H1 (cell line): Measurements from ENCODE around the gene PIEZO1. TPM values are rescaled to one million over a fixed set of nuclear protein-coding genes. Genes with fewer than 3 reads are reported as not detected.

Source experiments
- SIN3A ChIP-seq, 2 experiments: IDR thresholded peaks in 1 of 2; conservative IDR thresholded peaks in 1 of 2; 2 replicates each; pipeline ENCODE4 v1.6.1; 2011 to 2012; ENCODE audit warnings: low read length in 2 of 2, improper control_type of control experiment in 1 of 2, low read depth in 1 of 2, mild to moderate bottlenecking in 1 of 2
- SP1 ChIP-seq: IDR thresholded peaks from 2 replicates; pipeline ENCODE4 v1.6.1; 2011; ENCODE audit warnings: low read depth, low read length
- polyA plus RNA-seq, 7 experiments: library from polyadenylated mRNA; depleted of rRNA in 3 of 7; stranded (reverse) in 5 of 7; unstranded in 2 of 7; fragments of >200 nt in 5 of 7; fragments of 200-250 nt in 2 of 7; gene quantifications; 1 replicate in 5 of 7; 2 replicates in 1 of 7; 4 replicates in 1 of 7; pipeline versions ENCODE4 v1.2.1 to v1.2.3, GENCODE V29; 2011 to 2013; ENCODE audit warnings: missing spikeins in 2 of 7, mixed read lengths in 2 of 7
- total RNA-seq: library from RNA; stranded (reverse); fragmentation: NEBNext Ultra II Directional; extraction: Animal tissue kit (Norgen Biotek cat#: 25700); gene quantifications from 2 replicates; pipeline ENCODE4 v1.2.1, GENCODE V29; 2021

The PIEZO1 gene
- total and polyA plus RNA-seq, 2 of the 8 experiments (the other 6 are each of a cell fraction or from before 2014, with no cell fraction given) = 42.3 to 67.5 TPM

GRCh38 chr16:88820385-88821025 lies 35.5 kb upstream of the PIEZO1 start (continued):
- TF ChIP-seq SP1 = no peak
- no peak for TF ChIP-seq SIN3A (conservative IDR thresholded peaks at IDR 0.05 in 1 of 2, IDR thresholded peaks at IDR 0.05 in 1 of 2; ENCODE audit: low read depth in 1 of 2, low read length in 2 of 2)
